Upper lobe of right lung (tissue), 1 donor: ENCODE data around the gene BRCA1. TPM values are rescaled to one million over a fixed set of nuclear protein-coding genes. Genes with fewer than 3 reads are reported as not detected.
"Not testable (repeated sequence)": the region's sequence is repeated elsewhere in the genome, so short reads cannot be mapped to it uniquely, and the experiment has no call there.

Experiments used
- ATAC-seq: fragments of 200-7000 bp; cut with Tn5 transposase; one replicate; pipeline ENCODE4 v1.9.1; 2020; ENCODE audit warnings: mild to moderate bottlenecking, moderate library complexity
- DNase-seq: peaks from one replicate; pipeline ENCODE4 v3.0.0-alpha.2; 2020
- H3K27ac ChIP-seq: fragments of 200-600 bp; one replicate; pipeline ENCODE4 v1.8.0; 2022
- H3K27me3 ChIP-seq: fragments of 200-600 bp; one replicate; pipeline ENCODE4 v1.8.0; 2022; ENCODE audit warnings: mild to moderate bottlenecking
- H3K36me3 ChIP-seq: fragments of 200-600 bp; one replicate; pipeline ENCODE4 v1.8.0; 2022
- H3K4me1 ChIP-seq: fragments of 200-600 bp; one replicate; pipeline ENCODE4 v1.8.0; 2022
- H3K4me3 ChIP-seq: fragments of 200-600 bp; one replicate; pipeline ENCODE4 v1.8.0; 2022; ENCODE audit warnings: mild to moderate bottlenecking
- H3K9me3 ChIP-seq: fragments of 200-600 bp; one replicate; pipeline ENCODE4 v1.8.0; 2022
- intact Hi-C: fragments of 100-400 bp; cut with DNase I; formaldehyde crosslinking; loops from one replicate; pipeline ENCODE4 v1.11.0; 2022
- total RNA-seq: library from RNA; stranded (reverse); fragmentation: NEBNext Ultra II Directional; extraction: Animal tissue kit (Norgen Biotek cat#: 25700); gene quantifications from one replicate; pipeline ENCODE4 v1.2.1, GENCODE V29; 2021
- TF ChIP-seq, protein P1 (sequence below): fragments of 200-600 bp; IDR thresholded peaks from one replicate; pipeline ENCODE4 v1.8.0; 2022; ENCODE audit warnings: antibody characterized with exemption
- donor health status: DM: no; HTN: yes; CAD: no; lungs with severe emphysema.

Gene BRCA1
- total RNA-seq, 1 donor from 2014 or later = 4.0 TPM

DNA sequence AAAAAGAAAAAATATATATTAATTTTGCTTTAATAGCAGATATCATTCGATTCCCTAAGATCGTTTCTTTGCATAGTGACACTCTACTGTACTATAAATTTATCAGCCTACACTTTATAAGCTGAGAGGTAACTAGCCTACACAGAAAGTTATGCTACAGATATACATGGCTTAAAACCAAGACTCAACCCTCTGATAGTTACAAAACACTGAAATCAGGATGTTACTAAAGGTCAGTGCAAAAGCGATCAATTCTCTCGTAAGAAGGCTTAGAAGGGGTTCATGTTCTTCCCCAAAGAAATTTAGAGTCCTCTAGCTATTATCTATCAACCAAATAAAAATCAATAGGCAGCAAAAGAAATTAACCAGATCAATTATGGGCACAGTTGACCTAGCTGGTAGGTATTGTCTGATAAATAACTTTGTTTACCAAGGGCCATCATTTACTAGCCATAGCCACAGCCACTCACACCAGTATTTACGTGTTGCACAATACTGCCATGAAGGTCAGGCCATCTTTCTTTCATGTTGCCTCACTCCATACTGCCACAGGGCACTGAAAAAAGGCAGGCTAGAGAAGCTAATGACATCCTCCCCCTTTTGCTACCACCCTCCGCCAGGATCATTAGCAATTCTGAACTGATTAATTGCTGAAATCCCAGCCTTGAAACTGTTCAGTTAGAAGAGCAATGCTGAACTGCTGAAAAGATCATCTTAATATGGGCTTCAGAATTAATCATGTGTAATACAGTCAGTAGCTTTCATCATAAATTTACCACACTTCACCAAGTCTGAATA, 56.4 kb downstream of the BRCA1 start:
- Histone ChIP-seq H3K4me1 (no peaks in the 10 kb centered on the region), H3K27ac (no peak overlapping the region), H3K36me3 (no peaks in the 10 kb centered on the region), H3K9me3 (no peaks in the 10 kb centered on the region), H3K27me3 (no peaks in the 10 kb centered on the region), H3K4me3 (no peak overlapping the region)
- TF ChIP-seq, protein P1, sequence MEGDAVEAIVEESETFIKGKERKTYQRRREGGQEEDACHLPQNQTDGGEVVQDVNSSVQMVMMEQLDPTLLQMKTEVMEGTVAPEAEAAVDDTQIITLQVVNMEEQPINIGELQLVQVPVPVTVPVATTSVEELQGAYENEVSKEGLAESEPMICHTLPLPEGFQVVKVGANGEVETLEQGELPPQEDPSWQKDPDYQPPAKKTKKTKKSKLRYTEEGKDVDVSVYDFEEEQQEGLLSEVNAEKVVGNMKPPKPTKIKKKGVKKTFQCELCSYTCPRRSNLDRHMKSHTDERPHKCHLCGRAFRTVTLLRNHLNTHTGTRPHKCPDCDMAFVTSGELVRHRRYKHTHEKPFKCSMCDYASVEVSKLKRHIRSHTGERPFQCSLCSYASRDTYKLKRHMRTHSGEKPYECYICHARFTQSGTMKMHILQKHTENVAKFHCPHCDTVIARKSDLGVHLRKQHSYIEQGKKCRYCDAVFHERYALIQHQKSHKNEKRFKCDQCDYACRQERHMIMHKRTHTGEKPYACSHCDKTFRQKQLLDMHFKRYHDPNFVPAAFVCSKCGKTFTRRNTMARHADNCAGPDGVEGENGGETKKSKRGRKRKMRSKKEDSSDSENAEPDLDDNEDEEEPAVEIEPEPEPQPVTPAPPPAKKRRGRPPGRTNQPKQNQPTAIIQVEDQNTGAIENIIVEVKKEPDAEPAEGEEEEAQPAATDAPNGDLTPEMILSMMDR = no peak
- DNase-seq (no peak), ATAC-seq (no peak)
- intact Hi-C loops = no loop called here

DNA sequence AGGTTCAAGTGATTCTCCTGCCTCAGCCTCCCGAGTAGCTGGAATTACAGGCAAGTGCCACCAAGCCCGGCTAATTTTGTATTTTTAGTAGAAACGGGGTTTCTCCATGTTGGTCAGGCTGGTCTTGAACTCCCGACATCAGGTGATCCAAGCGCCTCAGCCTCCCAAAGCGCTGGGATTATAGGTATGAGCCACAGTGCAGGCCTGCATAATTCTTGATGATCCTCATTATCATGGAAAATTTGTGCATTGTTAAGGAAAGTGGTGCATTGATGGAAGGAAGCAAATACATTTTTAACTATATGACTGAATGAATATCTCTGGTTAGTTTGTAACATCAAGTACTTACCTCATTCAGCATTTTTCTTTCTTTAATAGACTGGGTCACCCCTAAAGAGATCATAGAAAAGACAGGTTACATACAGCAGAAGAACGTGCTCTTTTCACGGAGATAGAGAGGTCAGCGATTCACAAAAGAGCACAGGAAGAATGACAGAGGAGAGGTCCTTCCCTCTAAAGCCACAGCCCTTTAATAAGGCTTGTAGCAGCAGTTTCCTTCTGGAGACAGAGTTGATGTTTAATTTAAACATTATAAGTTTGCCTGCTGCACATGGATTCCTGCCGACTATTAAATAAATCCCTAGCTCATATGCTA, 62.1 kb downstream of the BRCA1 start:
- Histone ChIP-seq H3K27ac (no peak overlapping the region), H3K4me1 (no peaks in the 10 kb centered on the region), H3K4me3 (no peak overlapping the region), H3K36me3 (no peaks in the 10 kb centered on the region), H3K9me3 (no peaks in the 10 kb centered on the region), H3K27me3 (no peaks in the 10 kb centered on the region)
- ATAC-seq = no peak
- intact Hi-C loops = no loop called here
- no peak for DNase-seq
- TF ChIP-seq, protein P1 = no peak

DNA sequence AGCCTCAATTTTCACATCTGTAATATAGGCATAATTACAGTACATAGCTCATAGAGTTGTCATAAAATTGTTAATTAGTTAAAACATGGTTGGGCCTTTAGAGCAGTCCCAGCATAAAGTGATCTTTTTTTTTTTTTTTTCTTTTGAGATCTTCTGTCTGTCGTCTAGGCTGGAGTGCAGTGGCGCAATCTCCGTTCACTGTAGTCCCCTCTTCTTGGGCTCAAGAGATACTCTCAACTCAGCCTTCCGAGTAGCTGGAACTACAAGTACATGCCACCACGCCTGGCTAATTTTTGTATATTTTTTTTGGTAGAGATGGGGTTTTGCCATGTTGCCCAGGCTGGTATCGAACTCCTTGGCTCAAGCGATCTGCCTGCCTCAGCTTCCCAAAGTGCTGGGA, 69.1 kb downstream of the BRCA1 start:
- no peaks in the 10 kb centered on the region for H3K9me3 ChIP-seq
- H3K4me1 ChIP-seq = no peaks in the 10 kb centered on the region
- TF ChIP-seq, protein P1 = no peak
- no peak for ATAC-seq
- H3K4me3 ChIP-seq = no peak overlapping the region
- intact Hi-C loops = no loop called here
- DNase-seq = no peak
- no peaks in the 10 kb centered on the region for H3K27me3 ChIP-seq
- no peak overlapping the region for H3K27ac ChIP-seq
- no peaks in the 10 kb centered on the region for H3K36me3 ChIP-seq

DNA sequence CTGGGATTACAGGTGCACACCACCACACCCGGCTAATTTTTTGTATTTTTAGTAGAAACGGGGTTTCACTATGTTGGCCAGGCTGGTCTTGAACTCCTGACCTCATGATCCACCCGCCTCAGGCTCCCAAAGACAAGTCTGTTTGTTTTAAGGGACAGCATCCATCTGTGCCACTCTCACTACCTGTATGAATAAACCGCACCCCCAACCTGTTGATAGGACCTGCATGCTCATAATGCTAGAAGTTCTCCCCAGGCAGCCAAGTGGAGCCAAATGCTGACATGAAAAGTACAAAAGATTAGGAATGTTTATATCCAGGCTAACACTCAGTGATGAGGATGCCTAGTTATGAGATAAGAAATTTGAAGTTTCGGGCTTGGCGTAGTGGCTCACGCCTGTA, 72.2 kb downstream of the BRCA1 start:
- intact Hi-C loops, H3K4me1 ChIP-seq, H3K9me3 ChIP-seq, H3K27ac ChIP-seq, H3K4me3 ChIP-seq, ATAC-seq, H3K36me3 ChIP-seq, H3K27me3 ChIP-seq, DNase-seq: not testable (repeated sequence)

DNA sequence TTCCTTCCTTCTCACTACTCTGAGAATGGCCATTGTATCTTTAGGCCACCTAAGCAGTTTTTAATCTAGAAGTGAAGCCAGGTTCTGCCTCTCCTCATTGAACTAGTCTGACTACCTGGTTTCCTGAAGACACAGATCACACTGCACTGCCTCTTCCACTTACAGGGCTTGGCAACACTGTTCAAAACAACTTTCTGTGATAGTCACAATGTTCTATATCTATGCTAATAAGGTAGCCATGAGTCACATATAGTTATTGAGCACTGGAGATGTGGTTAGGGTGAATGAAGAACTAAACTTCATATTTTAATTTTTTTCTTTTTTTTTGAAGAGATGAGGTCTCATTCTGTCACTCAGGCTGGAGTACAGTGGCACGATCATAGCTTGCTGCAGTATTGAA, 73.2 kb downstream of the BRCA1 start:
- H3K9me3 ChIP-seq = no peaks in the 10 kb centered on the region
- DNase-seq = no peak
- H3K36me3 ChIP-seq = no peaks in the 10 kb centered on the region
- TF ChIP-seq, protein P1 = no peak
- no peak for ATAC-seq
- intact Hi-C loops = no loop called here
- H3K27me3 ChIP-seq = no peaks in the 10 kb centered on the region
- no peak overlapping the region for H3K4me3 ChIP-seq
- no peak overlapping the region for H3K27ac ChIP-seq
- no peaks in the 10 kb centered on the region for H3K4me1 ChIP-seq

DNA sequence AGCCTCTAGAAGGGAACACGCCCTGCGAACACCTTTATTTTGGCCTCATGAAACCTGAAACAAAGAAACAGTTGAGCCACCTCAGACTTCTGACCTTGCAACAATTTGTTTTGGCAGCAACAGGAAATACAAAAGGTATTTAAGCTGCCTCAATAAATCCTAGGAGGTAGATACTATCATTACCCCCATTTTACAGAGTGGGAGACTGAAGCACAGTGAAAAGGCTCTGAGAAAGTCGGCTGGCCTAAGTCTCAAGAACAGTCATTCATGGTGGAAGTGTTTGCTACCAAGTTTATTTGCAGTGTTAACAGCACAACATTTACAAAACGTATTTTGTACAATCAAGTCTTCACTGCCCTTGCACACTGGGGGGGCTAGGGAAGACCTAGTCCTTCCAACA, 81.1 kb downstream of the BRCA1 start:
- no peaks in the 10 kb centered on the region for H3K4me1 ChIP-seq
- ATAC-seq (no peak), DNase-seq (no peak)
- no peak overlapping the region for H3K27ac ChIP-seq
- intact Hi-C loops = no loop called here
- no peaks in the 10 kb centered on the region for H3K9me3 ChIP-seq
- H3K36me3 ChIP-seq = no peaks in the 10 kb centered on the region
- H3K4me3 ChIP-seq = no peak overlapping the region
- TF ChIP-seq, protein P1 = no peak
- no peaks in the 10 kb centered on the region for H3K27me3 ChIP-seq
